Cardiac fibroblast (primary cell): ENCODE data around the gene PGD.

ENCODE experiments used
- DNase-seq, 2 donors: peaks; one replicate each; pipeline versions ENCODE4 v3.0.0 to v3.0.0-alpha.2; 2010; ENCODE audit warnings: low read depth in 2 of 2
- H3K4me3 ChIP-seq, 2 donors: replicated peaks in 1 of 2; 1 replicate in 1 of 2; 2 replicates in 1 of 2; pipeline ENCODE4 v1.5.1; 2011; ENCODE audit warnings: low read depth in 2 of 2, low read length in 2 of 2, mild to moderate bottlenecking in 2 of 2, moderate library complexity in 1 of 2
- CTCF ChIP-seq: IDR thresholded peaks from one replicate; pipeline ENCODE4 v1.5.1; 2011; ENCODE audit warnings: low read depth, mild to moderate bottlenecking, low read length, inconsistent platforms

Gene PGD

DNA sequence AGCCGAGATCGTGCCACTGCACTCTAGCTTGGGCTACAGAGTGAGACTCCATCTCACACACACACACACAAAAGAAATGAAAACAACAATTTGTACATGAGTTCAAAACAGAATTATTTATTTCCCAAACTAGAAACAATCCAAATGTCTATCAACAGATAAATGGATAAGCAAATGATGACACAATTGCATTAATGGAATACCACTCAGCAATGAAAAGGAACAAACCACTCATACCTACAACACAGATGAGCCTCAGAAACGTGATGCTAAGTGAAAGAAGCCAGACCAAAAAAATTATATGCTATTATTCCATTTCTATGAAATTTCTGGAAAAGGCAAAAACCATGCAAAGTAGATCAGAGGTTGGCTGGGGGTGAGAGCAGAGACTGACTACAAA lies 2.0 kb upstream of the PGD start:
- no peak overlapping the region for H3K4me3 ChIP-seq
- DNase-seq = no peak
- TF ChIP-seq CTCF = no peak

DNA sequence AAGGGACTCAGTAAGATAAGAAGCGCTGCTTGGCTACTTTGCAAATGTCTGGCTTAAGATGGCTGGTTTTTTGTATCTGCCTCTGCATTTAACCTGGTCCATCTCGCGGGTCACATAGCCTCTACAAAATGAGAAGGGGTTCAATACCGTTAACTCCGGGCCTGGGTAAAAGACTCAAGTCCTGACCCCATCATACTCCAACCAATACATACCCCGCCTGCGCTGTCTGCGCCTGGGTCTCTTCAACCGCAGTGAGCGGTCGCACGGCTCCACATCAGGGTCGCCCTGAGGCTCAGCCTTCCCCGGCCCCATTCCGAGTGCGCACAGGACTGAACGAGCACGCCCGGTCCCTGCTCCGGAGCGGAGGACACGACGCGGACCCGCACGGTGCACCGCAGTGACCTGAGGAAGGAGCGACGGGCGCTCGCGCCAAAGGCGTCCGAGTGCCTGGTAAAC lies 558 bp upstream of the PGD start:
- TF ChIP-seq CTCF = no peak
- no peak for DNase-seq

GRCh38 chr1:10399444-10399941 lies 629 bp downstream of the PGD start:
- peak overlapping the region; percentile 88 to 92 for H3K4me3 ChIP-seq
- no peak for TF ChIP-seq CTCF
- DNase-seq = peak; percentile 38 to 48

More for the DNA sequence above, 558 bp upstream of the PGD start:
- peak overlapping the region; percentile 88 to 92 for H3K4me3 ChIP-seq

- no peak for DNase-seq
- no peak for TF ChIP-seq CTCF
- peak overlapping the region; percentile 88 to 92 for H3K4me3 ChIP-seq
Measured at GRCh38 chr1:10400013-10400412, 1.1 kb downstream of the PGD start.

DNA sequence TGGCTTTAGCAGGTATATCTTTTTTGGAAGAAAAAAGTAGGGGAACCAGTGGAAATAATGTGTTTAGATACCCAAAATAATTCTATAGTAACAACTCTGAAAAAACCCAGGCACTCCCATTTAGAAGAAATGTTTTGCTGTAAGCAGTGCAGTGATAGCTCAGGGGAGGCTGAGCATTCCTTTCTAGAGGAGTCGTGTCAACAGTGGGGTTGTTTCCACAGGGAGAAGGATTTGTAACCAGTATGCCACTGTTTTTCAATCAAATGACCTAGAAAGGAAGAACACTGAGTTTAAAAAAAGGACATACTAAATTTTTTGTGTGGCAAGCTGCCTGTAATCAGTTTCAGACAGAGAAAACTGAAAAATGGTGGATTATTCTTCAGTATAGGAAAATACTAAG lies 2.4 kb downstream of the PGD start:
- peak; percentile 27 to 57 for DNase-seq
- no peak for TF ChIP-seq CTCF
- H3K4me3 ChIP-seq = no peak overlapping the region

- peak in 1 of 2 donors; percentile 45 for DNase-seq
- no peak overlapping the region for H3K4me3 ChIP-seq
Measured at GRCh38 chr1:10402729-10403274, 3.9 kb downstream of the PGD start.

More at GRCh38 chr1:10402729-10403274, 3.9 kb downstream of the PGD start:
- no peak for TF ChIP-seq CTCF
